NCI-H1092 treated with DMSO at 0.1 percent for 48 hours (cell line): ENCODE results near the gene KCNRG.
A peak's percentile ranks its signal among the peaks of the same experiment; 100 is the strongest.
"Not testable (repeated sequence)": the region's sequence is repeated elsewhere in the genome, so short reads cannot be mapped to it uniquely, and the experiment has no call there.

Source experiments
- DNase-seq: peaks from one replicate; lab custom pipeline; 2025; lab: John Stamatoyannopoulos, UW

The KCNRG gene, protein sequence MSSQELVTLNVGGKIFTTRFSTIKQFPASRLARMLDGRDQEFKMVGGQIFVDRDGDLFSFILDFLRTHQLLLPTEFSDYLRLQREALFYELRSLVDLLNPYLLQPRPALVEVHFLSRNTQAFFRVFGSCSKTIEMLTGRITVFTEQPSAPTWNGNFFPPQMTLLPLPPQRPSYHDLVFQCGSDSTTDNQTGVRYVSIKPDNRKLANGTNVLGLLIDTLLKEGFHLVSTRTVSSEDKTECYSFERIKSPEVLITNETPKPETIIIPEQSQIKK

DNA sequence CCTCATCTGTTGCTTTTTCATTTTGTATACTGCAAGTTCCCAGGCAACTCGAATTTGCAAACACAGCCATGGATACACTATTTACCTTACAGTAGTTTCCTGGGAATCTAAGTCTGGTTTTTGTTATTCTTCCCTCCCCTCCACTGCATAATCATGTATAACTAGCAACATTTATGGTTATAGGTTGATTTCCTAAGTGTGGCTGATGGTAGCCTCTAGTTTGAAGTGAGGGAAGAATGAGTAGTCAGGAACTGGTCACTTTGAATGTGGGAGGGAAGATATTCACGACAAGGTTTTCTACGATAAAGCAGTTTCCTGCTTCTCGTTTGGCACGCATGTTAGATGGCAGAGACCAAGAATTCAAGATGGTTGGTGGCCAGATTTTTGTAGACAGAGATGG, at the start of gene KCNRG:
Gene KCNRG (plus strand): TSS at position 187 of the 400 bp plus-strand sequence. CDS start 50 bp downstream, at position 237.
- DNase-seq, result no peak

DNA sequence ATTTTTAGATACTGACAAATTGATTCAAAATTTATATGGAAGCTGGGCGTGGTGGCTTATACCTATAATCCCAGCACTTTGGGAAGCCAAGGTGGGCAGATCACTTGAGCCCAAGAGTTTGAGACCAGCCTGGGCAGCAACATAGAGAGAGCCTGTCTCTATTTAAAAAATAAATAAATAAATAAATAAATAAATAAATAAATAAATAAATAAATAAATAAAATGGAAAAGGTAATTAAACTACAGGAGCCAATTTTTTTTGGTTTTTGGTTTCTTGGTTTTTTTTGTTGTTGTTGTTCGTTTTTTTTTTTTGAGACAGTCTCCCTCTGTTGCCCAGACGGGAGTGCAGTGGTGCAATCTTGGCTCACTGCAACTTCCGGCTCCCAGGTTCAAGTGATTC, 47.8 kb upstream of the KCNRG start:
- DNase-seq, result no peak

DNA sequence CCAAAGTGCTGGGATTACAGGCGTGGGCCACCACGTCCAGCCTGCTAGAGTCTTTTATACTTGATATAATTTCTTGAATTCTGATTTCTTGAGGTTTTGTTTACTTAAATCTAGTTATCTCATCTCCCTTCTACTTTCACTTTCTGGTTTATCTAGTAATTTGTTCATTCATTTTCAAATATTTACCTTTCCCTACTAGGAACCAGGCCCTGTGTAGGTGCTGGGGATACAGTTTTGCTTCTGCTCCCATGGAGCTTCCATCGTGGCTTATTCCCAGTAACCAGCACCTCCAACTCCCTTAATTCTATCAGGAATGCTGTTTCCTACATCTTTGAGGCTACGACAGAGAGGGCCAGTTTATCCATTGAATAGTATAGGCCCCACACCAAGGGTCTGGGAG, 42.5 kb upstream of the KCNRG start:
- DNase-seq, result no peak

DNA sequence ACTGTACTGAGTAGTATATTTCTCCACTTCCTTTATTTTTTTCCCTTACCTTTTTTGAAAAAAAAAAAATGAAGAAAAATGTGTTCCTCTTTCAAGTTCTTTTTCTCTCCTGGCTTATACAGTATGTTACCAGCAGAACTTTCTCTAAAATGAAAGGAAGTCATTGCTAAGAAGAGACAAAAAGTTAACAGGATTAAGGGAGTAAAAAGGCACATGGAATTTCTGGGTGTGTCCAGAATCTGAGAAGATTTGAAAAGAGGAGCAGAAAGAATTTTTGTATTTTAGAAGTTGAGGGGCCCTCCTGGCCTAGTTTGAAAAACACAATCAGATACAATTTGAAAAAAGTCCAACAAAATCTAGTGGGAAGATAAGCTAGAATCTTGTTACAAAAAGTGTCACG, 39.4 kb upstream of the KCNRG start:
- no peak for DNase-seq

GRCh38 chr13:49976314-49977258, 38.7 kb upstream of the KCNRG start:
- peak; percentile 63 for DNase-seq

DNA sequence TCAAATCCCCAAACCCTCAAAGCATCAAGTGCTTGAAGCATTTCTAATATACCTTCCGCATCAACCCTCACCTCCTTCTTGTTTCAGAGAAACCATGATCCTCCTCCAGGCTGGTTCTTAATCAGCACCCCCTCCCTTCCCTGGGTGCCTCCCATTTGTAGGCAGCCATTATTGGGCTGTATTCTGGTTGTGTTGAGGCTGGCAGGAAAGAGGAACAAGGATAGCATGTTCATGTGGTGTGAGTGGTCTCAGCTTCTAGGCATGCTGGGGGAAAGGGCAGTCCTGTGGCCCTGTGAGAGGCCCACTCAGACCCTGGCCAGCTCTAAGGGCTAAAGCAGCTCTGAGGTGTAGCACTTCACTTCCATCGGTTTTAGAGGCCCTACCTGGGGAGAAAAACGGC, 37.3 kb upstream of the KCNRG start:
- DNase-seq, result no peak

- DNase-seq, result no peak
Measured at GRCh38 chr13:49980266-49980665, 35.0 kb upstream of the KCNRG start.

DNA sequence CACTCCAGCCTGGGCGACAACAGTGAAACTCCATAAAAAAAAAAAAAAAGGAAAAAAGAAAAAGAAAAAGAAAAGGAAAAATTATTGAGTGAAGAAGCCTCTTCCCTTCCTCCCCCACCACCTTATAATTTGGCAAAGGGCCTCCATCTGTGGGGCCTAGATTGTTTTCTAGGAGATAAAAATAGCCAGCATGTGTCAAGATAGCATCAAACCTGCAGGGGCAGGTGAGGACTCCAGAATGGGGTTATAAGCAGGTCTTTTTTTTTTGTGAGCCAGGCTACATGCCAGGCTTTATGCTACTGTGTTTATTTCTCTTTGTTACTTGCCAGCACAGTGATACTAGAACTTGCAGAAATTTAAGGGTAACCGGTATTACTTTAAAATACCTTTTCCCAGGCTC, 30.1 kb upstream of the KCNRG start:
- DNase-seq, result no peak

DNA sequence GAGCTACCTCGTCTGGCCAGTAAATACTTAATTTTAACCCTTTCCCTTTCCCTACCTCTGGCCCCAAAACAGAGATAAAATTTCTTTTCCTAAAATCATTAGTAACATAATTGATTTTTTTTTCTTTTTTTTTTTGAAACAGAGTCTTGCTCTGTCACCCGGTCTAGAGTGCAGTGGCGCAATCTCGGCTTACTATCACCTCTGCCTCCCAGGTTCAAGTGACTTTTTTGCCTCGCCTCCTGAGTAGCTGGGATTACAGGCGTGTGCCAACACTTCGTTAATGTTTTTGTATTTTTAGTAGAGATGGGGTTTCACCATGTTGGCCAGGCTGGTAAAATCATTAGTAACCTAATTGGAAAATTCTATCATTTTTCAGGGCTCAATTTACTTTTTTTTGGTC, 28.8 kb upstream of the KCNRG start:
- no peak for DNase-seq

DNA sequence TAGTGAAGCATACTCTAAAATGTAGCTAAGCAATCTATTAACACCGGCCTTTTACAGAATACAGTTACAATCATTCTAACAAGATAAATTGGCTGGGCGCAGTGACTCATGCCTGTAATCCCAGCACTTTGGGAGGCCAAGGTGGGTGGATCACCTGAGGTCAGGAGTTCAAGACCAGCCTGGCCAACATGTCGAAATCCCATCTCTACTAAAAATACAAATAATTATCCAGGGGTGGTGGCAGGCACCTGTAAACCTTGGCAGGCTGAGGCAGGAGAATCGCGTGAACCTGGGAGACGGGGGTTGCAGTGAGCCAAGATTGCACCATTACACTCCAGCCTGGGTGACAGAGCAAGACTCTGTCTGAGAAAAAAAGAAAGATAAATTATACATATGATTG, 24.6 kb upstream of the KCNRG start:
- DNase-seq, result not testable (repeated sequence)

- no peak for DNase-seq
Measured at GRCh38 chr13:49993111-49993510, 22.1 kb upstream of the KCNRG start.

GRCh38 chr13:49993666-49994065, 21.6 kb upstream of the KCNRG start:
- DNase-seq, result no peak

DNA sequence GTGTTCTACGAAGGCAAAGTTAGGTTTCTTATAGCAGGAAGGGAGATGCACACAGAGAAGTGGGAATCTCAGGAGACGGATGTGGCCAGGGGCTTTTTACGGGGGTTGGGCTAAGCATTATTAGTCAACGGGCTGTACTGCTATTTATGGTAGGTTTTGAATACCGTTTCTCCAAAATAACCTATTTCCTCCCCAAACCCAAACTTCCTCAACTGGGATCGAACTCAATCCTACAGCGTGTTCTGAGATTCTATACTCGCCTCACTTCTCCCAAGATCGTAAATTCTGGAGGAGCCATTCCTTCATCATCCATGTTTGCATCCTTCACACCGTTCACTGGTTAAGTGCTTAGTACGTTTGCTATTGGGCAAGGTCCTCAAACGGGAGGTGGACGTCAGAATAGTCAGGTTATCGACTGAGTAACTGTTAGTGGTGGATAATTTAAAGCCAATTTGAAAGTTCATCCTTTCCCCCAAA, 19.6 kb upstream of the KCNRG start:
- DNase-seq, result no peak

DNA sequence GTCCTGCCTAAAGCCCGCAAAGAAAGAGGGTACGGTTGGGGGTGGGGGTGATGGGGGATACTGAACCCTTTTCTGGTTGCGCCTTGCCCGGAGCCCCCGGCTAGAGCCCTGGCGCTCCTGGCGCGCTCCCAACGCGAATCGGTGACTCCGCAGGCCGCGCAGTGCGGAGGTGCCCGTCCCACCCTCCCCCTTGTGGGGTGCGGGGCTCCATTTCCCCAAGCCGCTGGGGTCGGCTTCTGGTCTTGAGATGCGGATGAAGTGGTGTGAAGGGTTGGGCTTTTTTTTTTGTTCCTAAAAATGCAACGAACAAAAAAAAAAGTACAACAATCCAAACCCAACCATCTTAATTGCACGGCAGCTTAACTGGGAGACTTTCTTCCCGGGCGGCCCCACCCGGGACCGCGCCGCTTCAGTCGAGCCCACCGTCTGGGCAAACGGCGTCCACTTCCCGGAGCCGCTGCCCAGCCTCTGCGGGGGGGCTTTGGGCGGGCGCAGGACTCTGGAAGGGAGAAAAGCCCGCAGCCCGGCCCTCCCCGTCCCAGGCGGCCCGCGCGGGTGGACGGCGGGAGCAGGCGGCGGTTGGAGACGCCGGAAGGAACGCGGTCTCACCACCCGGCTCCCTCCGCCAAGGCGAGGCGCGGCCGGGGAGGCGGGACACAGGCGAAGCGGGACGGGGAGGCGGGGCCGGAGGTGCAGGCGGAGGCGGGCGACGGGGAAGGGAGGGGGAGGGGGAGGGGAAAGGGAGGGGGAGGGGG, 18.9 kb upstream of the KCNRG start:
- DNase-seq, result peak; percentile 80

DNA sequence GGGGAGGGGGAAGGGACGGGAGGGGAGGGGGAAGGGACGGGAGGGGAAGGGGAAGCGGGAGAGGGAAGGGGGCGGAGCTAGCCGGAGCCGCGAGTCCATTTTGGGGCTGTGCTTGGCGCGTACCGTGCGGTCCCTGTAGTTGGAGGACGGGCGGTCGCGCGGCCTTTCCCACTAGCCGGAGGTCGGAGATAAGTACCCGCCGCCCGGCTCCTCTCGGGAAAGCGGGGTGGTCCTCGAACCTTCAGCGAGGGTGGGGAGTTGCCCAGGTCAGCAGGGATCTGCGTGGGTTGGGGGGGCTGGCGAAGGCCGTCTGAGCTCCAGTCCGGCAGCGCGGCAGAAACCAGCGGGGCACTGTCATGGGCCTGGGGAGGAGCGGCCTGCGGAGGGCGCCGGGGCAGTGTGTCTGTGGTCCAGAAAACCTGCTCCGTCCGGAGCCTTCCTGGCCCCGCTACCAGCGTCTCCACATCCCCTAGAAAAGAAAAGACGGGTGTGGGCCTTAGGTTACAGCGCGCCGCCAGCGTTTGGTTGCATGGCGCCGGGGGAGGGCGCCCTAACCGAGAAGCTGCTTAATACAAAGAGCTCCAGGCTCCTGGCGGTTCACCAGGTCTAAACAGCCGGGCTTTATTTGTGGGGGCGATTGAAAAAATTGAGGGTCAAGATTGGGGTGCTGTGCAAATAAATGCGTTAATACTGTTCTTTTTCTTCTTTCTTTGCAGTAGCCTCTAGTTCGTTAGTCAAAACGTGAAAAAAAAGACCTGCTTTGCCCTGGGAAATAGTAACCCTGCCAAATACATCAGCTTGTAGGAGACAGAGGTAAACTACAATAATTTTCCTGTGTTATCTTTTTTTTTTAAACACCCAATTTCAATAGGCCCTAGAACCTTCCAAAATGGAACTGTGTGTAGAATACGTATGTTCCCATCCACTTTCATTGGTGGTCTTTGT, 18.0 kb upstream of the KCNRG start, which contains the start of gene TRIM13:
Gene TRIM13 (plus strand): TSS at position 92 of the 945 bp plus-strand sequence. CDS start 14,899 bp downstream, outside the sequence.
- DNase-seq, result peak; percentile 80

DNA sequence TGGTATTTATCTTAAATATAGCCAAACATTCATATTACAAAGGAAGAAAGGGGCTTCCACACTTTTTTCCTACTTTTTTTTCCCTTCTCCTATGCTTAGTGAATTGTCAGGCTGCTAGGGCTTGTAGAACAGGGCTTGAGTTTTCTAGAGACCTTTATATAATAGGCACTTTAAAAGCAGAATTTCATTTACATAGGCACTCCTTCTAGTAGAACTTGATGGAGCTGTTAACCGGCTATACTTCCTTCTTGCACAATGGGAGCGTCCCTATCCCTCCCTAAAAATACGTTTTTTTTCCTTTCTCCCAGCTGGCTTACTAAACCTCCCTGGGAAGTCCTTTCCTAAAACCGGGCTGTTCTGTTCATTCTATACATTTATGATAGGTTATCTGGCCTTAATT, 17.3 kb upstream of the KCNRG start:
- DNase-seq, result peak; percentile 18

DNA sequence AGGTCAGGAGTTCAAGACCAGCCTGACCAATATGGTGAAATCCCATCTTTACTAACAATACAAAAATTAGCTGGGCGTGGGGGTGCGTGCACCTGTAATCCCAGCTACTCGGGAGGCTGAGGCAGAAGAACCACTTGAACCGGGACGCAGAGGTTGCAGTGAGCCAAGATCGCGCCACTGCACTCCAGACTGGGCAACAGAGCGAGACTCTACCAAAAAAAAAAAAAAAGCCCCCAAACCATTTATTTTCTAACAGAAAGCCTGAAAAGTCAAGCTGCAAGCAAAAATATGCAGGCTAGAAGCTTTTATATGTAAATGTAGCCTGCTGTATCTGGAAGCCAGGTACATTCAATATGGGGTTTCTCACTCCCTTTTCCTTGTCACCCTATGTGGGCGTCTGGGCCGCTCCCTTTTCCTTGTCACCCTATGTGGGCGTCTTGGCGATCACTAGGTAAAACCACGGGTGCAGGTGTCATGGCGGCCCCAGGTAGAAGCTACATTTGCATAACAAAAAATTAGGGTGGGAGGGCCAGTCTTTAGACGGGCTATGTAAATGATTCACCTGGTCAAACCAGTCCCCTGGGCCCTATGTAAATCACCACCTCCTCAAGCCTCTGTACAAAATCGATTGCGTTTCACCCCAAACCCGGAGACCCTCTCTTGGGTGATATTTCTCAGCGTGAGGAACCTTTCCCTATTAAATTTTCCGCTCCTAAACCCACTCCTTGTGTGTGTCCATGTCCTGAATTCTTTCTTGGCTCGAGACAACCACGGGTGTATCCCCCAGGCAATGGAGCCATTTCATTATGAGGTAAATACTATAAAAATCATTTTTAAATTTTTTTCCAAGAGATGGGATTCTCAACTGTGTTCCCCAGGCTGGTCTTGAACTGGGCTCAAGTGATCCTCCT, 16.3 kb upstream of the KCNRG start:
- no peak for DNase-seq

- no peak for DNase-seq
Measured at GRCh38 chr13:50001287-50001686, 14.0 kb upstream of the KCNRG start.

- DNase-seq, result no peak
Measured at GRCh38 chr13:50006426-50007135, 8.7 kb upstream of the KCNRG start.
